ENCODE measurements around the gene COLQ. TPM values are rescaled to one million over a fixed set of nuclear protein-coding genes. Genes with fewer than 3 reads are reported as not detected.

COLQ gene
- total RNA-seq, 4 donors from 2014 or later: 1.9 to 10.2 (median 3.6) TPM

- peaks cover 0 to 82% (median 36%) of the 10 kb centered on the region in 3 donors for H3K36me3 ChIP-seq
- WGBS, 2 donors: 92% methylated on average over 1 of the region's 1 CpG
- no peaks in the 10 kb centered on the region for H3K27me3 ChIP-seq
- H3K9me3 ChIP-seq: no peaks in the 10 kb centered on the region
- TF ChIP-seq CTCF (IDR thresholded peaks at IDR 0.05): no peak
- no peak for TF ChIP-seq EP300 (IDR thresholded peaks at IDR 0.05)
- TF ChIP-seq POLR2A (IDR thresholded peaks at IDR 0.05): no peak
- H3K4me1 ChIP-seq: peaks cover 0 to 33% (median 12%) of the 10 kb centered on the region in 4 donors
- no peak overlapping the region for H3K4me3 ChIP-seq
- no peak for DNase-seq (ENCODE audit: low spot score in 2 of 2)
- no peak overlapping the region for H3K27ac ChIP-seq
These were observed 88.0 kb downstream of the COLQ start for GRCh38 chr3:15433531-15433930.

DNA sequence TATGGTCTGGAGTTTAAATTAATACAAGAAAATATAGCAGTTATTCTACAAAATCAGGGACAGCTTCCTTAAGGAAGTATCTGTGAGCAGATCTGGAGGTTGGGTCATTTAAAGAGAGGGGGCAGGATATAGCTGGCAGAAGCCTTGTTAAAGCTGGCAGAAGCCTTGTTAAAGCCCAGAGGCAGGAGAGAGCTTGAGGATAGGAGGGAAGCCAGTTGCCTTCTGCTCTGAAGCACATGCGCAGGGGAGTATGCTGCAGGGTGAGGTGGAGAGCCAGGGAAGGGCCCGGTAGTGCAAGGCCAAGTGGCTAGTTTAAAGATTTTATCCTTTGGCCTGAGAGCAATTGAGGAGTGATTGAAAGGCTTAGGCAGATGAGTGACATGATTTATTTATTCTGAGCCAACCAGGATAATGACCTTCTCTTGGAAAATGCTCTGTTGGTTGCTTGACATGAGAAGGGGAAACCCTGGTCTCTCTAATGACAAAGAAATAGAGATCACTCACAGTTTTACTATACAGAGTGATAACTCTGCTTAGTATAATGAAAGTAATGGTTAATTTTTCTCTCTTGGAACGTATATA lies 90.2 kb downstream of the COLQ start:
- Histone ChIP-seq H3K36me3 (peaks cover 0 to 61% (median 23%) of the 10 kb centered on the region in 3 donors), H3K9me3 (no peaks in the 10 kb centered on the region), H3K27ac (no peak overlapping the region), H3K27me3 (no peaks in the 10 kb centered on the region), H3K4me1 (peaks cover 0 to 40% (median 18%) of the 10 kb centered on the region in 4 donors), H3K4me3 (no peak overlapping the region)
- TF ChIP-seq EP300 (IDR thresholded peaks at IDR 0.05): no peak
- TF ChIP-seq POLR2A (IDR thresholded peaks at IDR 0.05): no peak
- WGBS, 2 donors: 77 to 80% methylated on average over 3 of the region's 3 CpGs
- no peak for DNase-seq (ENCODE audit: low spot score in 2 of 2)

GRCh38 chr3:15430624-15431023 lies 90.9 kb downstream of the COLQ start:
- TF ChIP-seq EP300 (IDR thresholded peaks at IDR 0.05) (no peak), POLR2A (IDR thresholded peaks at IDR 0.05) (no peak), CTCF (IDR thresholded peaks at IDR 0.05) (no peak)
- Histone ChIP-seq H3K4me3 (no peak overlapping the region), H3K9me3 (no peaks in the 10 kb centered on the region), H3K4me1 (peaks cover 0 to 44% (median 23%) of the 10 kb centered on the region in 4 donors), H3K27me3 (no peaks in the 10 kb centered on the region), H3K36me3 (peaks cover 0 to 53% (median 16%) of the 10 kb centered on the region in 3 donors), H3K27ac (no peak overlapping the region)
- no peak for DNase-seq (ENCODE audit: low spot score in 2 of 2)
- 58 to 83% methylated on average over 1 of the region's 1 CpG for WGBS, 2 donors

GRCh38 chr3:15429080-15429479 lies 92.4 kb downstream of the COLQ start:
- H3K27ac ChIP-seq: no peak overlapping the region
- DNase-seq (ENCODE audit: low spot score in 2 of 2): no peak
- H3K27me3 ChIP-seq: no peaks in the 10 kb centered on the region
- peaks cover 0 to 50% (median 1%) of the 10 kb centered on the region in 3 donors for H3K36me3 ChIP-seq
- 81 to 88% methylated on average over 6 of the region's 6 CpGs for WGBS, 2 donors
- H3K4me1 ChIP-seq: peaks cover 0 to 55% (median 23%) of the 10 kb centered on the region in 4 donors
- no peak for TF ChIP-seq EP300 (IDR thresholded peaks at IDR 0.05)
- no peak for TF ChIP-seq POLR2A (IDR thresholded peaks at IDR 0.05)
- no peak for TF ChIP-seq CTCF (IDR thresholded peaks at IDR 0.05)
- H3K4me3 ChIP-seq: peak overlapping the region in 2 of 4 donors; percentile 73 to 88
- H3K9me3 ChIP-seq: no peaks in the 10 kb centered on the region

GRCh38 chr3:15428539-15428938 lies 93.0 kb downstream of the COLQ start:
- WGBS, 2 donors: 10 to 11% methylated on average over 9 of the region's 9 CpGs
- H3K27ac ChIP-seq: peak overlapping the region in 2 of 4 donors; percentile 83 to 90
- H3K9me3 ChIP-seq: no peaks in the 10 kb centered on the region
- DNase-seq (ENCODE audit: low spot score in 2 of 2): no peak
- peaks cover 0 to 50% (median 0%) of the 10 kb centered on the region in 3 donors for H3K36me3 ChIP-seq
- no peak for TF ChIP-seq CTCF (IDR thresholded peaks at IDR 0.05)
- no peak for TF ChIP-seq POLR2A (IDR thresholded peaks at IDR 0.05)
- TF ChIP-seq EP300 (IDR thresholded peaks at IDR 0.05): no peak
- peak overlapping the region; percentile 73 to 88 (median 84) for H3K4me3 ChIP-seq
- H3K27me3 ChIP-seq: no peaks in the 10 kb centered on the region
- H3K4me1 ChIP-seq: peaks cover 0 to 55% (median 23%) of the 10 kb centered on the region in 4 donors

All from tibial nerve (tissue), 4 donors.